Measurements from ENCODE around the gene SCRT2.

Gene SCRT2

DNA sequence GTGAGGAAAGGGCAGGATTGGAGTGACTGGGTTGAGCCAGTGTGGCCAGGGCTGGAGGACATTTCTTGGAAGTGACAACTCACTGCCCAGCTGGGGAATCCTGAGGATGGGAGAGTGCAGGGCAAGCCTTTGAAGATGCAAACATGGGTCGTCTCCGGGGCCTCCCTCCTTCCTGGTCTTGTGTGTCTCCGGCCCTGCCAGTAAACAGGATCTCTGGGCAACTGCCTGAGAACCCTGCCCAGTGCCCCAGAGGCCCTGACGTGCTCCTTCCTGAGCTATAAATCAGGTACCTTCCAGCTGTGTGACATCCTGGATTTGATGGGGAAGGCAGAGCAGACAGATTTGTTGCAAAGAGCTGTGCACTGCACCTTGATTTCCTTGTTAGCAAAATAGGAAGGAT lies 52.6 kb downstream of the SCRT2 start:
- no peak for DNase-seq

- no peak for DNase-seq
These were observed 53.4 kb downstream of the SCRT2 start for GRCh38 chr20:622161-622560.

- no peak for DNase-seq
These were observed 54.4 kb downstream of the SCRT2 start for GRCh38 chr20:621125-621756.

DNA sequence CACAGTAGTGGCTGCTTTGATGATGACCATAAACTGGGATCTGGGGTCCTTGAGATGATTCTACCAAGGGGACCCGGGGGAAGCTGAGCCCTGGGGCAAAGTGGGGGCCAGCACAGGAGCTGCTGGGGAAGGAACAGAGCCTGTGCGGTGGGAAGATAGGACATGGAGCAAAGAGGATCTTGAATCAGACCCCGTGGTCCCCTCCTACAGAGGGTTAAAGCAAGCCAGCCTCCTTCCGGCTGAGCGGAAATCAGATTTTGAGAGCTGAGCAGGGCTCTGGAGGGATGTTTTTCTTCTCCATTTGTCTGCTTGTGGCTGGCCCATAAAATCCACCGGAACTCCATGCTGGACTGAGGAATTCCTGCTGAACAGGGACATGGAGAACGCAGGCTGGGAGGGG lies 55.4 kb downstream of the SCRT2 start:
- DNase-seq, result no peak

DNA sequence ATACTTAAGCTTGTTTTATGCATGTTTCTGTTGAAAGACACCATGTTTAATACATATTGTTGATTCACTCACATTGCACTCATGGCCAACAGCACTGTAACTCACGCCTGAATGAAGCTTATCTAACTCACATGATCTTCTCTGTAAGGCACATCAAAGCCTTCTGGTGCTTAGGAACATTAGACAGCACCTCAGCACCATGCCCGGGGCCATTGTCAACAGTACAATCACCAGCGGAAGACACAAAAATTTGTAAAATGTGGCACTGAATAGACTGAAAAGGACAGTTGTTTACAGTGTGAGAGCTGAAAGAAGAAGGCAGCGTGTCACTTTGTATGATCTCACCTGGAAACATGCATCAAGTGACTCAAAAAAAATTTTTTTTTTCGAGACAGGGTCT lies 56.6 kb downstream of the SCRT2 start:
- no peak for DNase-seq

DNA sequence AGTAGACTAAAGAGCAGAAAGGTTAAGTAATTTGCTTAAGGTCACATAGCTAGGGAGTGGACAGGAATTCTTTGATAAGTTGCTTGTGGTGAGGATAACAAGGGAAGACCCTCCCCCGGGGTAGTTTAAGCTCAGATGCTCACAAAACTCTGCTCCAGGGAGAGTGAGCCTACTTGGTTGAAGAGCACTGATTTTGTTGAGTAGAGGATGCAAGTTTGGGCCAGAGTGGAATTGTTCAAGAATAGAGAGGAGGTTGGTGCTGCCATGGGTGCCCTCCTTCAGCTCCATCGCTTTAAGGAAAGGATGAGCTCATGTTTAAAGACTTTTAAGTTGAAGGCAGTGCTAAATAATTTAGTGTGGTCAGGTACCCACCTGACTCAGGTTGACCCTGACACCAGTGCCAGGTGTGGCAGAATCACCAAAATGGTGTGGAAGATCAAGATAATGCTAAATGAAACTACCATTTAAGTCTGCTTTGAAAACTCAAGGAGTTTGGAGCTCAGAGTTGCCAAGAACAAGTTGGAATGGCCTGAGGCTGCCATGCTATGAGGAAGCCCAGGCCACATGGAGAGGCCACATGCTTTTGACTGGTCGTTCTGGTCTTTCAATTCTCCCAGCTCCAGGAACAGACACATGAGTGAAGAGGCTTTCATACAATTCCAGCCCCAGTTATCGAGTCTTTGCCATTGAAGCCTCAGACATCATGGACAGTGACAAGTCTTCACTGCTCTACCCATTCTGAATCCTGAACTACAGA lies 57.5 kb downstream of the SCRT2 start:
- no peak for DNase-seq

DNA sequence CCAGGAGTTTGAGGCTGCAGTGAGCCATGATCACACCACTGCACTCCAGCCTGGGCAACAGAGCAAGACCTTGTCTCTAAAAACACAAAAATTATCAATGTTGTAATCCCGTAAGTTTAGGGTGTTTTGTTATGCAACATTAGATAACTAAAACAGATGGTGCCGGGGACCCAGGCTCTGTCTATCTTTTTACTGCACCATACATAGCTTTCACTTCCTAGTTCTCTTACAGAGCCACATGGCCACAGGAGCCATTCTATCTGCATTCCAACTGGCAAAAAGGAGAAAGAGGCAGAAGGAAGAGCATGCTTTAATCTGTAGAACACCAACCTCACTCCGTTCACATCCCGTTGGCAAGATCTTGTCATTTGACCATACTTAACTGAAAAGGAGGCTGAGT lies 60.1 kb downstream of the SCRT2 start:
- DNase-seq, result no peak

DNA sequence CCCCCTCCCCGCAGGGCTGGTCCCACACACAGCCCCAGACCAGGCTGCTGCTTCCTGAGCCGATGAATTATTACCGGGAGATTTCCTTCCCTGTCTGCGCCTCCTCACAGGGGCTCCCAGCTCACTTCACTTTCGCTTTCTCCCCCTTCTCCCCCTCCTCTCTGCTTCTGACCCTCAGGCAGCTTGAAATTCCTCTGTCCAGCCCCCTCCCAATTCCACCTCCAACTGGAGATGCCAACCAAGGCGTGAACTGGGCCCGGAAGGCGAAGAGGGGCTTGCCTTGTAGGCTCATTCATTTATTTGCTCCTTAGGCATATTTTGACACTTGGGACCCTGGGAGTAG lies 63.8 kb downstream of the SCRT2 start:
- DNase-seq, result no peak
